ENCODE results near the gene P2RY11.

Gene P2RY11

GRCh38 chr19:10111405-10111811, at the start of gene P2RY11:
P2RY11 (plus strand) TSS chr19:10111693; CDS start chr19:10111722, 29 bp downstream.
- DNase-seq = no peak

GRCh38 chr19:10061717-10062310, 49.7 kb upstream of the P2RY11 start:
- DNase-seq = no peak

- DNase-seq = no peak
Measured at GRCh38 chr19:10068205-10068604, 43.3 kb upstream of the P2RY11 start.

- DNase-seq = no peak
Measured at GRCh38 chr19:10069046-10069445, 42.4 kb upstream of the P2RY11 start.

GRCh38 chr19:10070730-10071446, 40.6 kb upstream of the P2RY11 start:
- no peak for DNase-seq

- no peak for DNase-seq
Measured at GRCh38 chr19:10074153-10074552, 37.3 kb upstream of the P2RY11 start.

- DNase-seq = no peak
Measured at GRCh38 chr19:10076535-10076934, 35.0 kb upstream of the P2RY11 start.

GRCh38 chr19:10078329-10078728, 33.2 kb upstream of the P2RY11 start:
- no peak for DNase-seq

- DNase-seq = no peak
Measured at GRCh38 chr19:10079031-10079453, 32.5 kb upstream of the P2RY11 start.

GRCh38 chr19:10083911-10084310, 27.6 kb upstream of the P2RY11 start:
- DNase-seq = no peak

GRCh38 chr19:10084803-10085202, 26.7 kb upstream of the P2RY11 start:
- no peak for DNase-seq

GRCh38 chr19:10085641-10086590, 25.6 kb upstream of the P2RY11 start, which contains the start of gene SHFL:
SHFL (plus strand) TSS chr19:10086317; CDS start chr19:10086428, 111 bp downstream.
- no peak for DNase-seq

- DNase-seq = no peak
Measured at GRCh38 chr19:10086591-10087192, 24.8 kb upstream of the P2RY11 start.

GRCh38 chr19:10087296-10088061, 24.0 kb upstream of the P2RY11 start:
- DNase-seq = no peak

- DNase-seq = no peak
Measured at GRCh38 chr19:10088949-10089554, 22.4 kb upstream of the P2RY11 start.

GRCh38 chr19:10089801-10090375, 21.6 kb upstream of the P2RY11 start:
- no peak for DNase-seq

GRCh38 chr19:10091370-10091687, 20.2 kb upstream of the P2RY11 start:
- DNase-seq = no peak

GRCh38 chr19:10091895-10092641, 19.4 kb upstream of the P2RY11 start:
- no peak for DNase-seq

- DNase-seq = no peak
Measured at GRCh38 chr19:10092648-10093294, 18.7 kb upstream of the P2RY11 start.
